ENCODE results near the gene HSPB9. TPM values are rescaled to one million over a fixed set of nuclear protein-coding genes. Genes with fewer than 3 reads are reported as not detected.

Gene HSPB9
- total and polyA plus RNA-seq, 4 donors = 0.03 to 0.20 (median 0.18) TPM; not detected in 1

DNA sequence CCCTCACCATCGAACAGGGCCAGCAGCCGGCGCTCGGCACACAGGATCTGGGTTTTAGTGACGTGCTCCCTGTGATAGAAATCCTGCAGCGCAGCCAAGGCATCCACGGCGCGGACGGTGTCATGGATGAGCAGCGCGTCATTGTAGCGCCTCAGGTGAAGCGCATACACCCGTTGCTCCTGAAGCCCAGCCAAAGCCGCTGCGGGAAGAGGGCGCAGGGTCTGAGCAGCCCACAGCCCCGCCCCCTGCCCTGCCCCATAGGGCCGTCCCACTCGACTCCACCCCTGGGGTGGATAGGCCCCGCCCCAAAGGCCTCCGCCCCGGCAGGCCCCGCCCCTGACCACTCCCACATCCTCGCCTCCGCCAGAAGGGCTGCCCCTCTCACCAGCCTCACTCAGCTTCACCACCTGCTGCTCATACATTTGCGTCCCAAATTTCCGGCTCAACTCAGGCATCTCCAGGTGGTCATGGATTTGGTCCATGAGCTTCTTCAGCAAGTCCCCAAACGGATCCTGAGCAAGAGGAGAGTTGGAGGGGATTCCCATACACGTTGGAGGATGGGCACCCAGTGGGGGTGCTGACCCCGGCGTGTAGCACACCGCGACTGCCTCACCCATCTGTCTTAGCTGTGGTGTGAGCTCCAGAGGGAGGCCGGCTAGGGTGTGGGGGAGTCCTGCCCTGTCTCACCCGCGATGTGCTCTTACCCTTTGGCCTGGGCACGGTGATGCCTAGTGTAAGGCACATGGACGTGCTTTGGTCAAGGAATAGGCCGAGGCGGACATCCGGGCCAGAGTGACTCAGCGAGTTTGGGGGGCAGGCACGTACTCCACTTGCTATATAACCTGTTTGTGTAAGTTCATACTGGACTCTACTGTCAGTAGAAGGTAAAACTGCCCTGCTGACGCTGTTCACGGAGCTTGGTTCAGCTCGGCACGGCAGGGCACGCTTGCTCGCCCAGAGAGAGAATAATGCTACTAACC lies 14.7 kb upstream of the HSPB9 start:
- Histone ChIP-seq H3K9ac (ENCODE audit: insufficient read depth in 1 of 2, low read length in 2 of 2) (no peak overlapping the region), H3K27ac (ENCODE audit: low read depth in 1 of 2, low read length in 1 of 2) (no peak overlapping the region), H3K36me3 (ENCODE audit: control insufficient read depth in 4 of 4, insufficient read depth in 4 of 4, low read length in 4 of 4) (peaks cover 0 to 24% (median 3%) of the 10 kb centered on the region in 4 donors), H3K9me3 (ENCODE audit: control insufficient read depth in 4 of 4, insufficient read depth in 3 of 4, low read length in 3 of 4) (no peaks in the 10 kb centered on the region), H3K4me1 (ENCODE audit: control insufficient read depth in 5 of 5, insufficient read depth in 5 of 5, low read length in 5 of 5) (peaks cover 0 to 13% (median 3%) of the 10 kb centered on the region in 5 donors), H3K4me3 (no peak overlapping the region), H3K27me3 (ENCODE audit: control insufficient read depth in 3 of 3, insufficient read depth in 3 of 3, low read length in 2 of 3) (no peaks in the 10 kb centered on the region)
- 45 to 65% methylated on average over 51 of the region's 51 CpGs for WGBS, 2 donors
- DNase-seq (peak; percentile 51 to 84 (median 68)), ATAC-seq (ENCODE audit: insufficient read depth, low FRiP score) (peak; percentile 80)
- TF ChIP-seq, protein P1, sequence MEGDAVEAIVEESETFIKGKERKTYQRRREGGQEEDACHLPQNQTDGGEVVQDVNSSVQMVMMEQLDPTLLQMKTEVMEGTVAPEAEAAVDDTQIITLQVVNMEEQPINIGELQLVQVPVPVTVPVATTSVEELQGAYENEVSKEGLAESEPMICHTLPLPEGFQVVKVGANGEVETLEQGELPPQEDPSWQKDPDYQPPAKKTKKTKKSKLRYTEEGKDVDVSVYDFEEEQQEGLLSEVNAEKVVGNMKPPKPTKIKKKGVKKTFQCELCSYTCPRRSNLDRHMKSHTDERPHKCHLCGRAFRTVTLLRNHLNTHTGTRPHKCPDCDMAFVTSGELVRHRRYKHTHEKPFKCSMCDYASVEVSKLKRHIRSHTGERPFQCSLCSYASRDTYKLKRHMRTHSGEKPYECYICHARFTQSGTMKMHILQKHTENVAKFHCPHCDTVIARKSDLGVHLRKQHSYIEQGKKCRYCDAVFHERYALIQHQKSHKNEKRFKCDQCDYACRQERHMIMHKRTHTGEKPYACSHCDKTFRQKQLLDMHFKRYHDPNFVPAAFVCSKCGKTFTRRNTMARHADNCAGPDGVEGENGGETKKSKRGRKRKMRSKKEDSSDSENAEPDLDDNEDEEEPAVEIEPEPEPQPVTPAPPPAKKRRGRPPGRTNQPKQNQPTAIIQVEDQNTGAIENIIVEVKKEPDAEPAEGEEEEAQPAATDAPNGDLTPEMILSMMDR (IDR thresholded peaks at IDR 0.05; ENCODE audit: control extremely low read depth, extremely low read depth) = no peak

DNA sequence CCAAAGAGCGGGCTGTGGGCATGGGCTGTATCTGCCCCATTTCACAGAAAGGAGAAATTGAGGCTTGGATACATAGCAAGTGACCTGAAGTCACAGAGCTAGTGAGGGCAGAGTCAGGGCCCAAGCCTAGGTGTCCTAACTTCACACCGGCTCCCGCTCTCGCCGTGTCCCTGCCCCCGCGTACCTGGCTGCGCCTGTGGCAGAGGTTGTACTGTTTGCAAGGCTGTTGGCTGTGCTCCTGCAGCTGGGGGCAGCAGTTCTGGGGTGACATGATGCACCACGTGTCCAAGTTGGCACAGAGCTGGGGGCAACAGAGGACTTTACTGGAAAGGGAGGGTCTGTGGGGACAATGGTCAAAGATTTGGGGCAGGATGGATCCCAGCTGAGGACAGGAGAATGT lies 13.5 kb upstream of the HSPB9 start:
- Histone ChIP-seq H3K27me3 (ENCODE audit: control insufficient read depth in 3 of 3, insufficient read depth in 3 of 3, low read length in 2 of 3) (no peaks in the 10 kb centered on the region), H3K9ac (ENCODE audit: insufficient read depth in 1 of 2, low read length in 2 of 2) (no peak overlapping the region), H3K27ac (ENCODE audit: low read depth in 1 of 2, low read length in 1 of 2) (no peak overlapping the region), H3K4me3 (no peak overlapping the region), H3K4me1 (ENCODE audit: control insufficient read depth in 5 of 5, insufficient read depth in 5 of 5, low read length in 5 of 5) (peaks cover 0 to 17% (median 6%) of the 10 kb centered on the region in 5 donors), H3K9me3 (ENCODE audit: control insufficient read depth in 4 of 4, insufficient read depth in 3 of 4, low read length in 3 of 4) (no peaks in the 10 kb centered on the region), H3K36me3 (ENCODE audit: control insufficient read depth in 4 of 4, insufficient read depth in 4 of 4, low read length in 4 of 4) (peaks cover 0 to 24% (median 3%) of the 10 kb centered on the region in 4 donors)
- no peak for DNase-seq
- TF ChIP-seq, protein P1 (IDR thresholded peaks at IDR 0.05; ENCODE audit: control extremely low read depth, extremely low read depth) = no peak
- ATAC-seq (ENCODE audit: insufficient read depth, low FRiP score) = no peak
- WGBS, 2 donors = 92 to 93% methylated on average over 9 of the region's 9 CpGs

DNA sequence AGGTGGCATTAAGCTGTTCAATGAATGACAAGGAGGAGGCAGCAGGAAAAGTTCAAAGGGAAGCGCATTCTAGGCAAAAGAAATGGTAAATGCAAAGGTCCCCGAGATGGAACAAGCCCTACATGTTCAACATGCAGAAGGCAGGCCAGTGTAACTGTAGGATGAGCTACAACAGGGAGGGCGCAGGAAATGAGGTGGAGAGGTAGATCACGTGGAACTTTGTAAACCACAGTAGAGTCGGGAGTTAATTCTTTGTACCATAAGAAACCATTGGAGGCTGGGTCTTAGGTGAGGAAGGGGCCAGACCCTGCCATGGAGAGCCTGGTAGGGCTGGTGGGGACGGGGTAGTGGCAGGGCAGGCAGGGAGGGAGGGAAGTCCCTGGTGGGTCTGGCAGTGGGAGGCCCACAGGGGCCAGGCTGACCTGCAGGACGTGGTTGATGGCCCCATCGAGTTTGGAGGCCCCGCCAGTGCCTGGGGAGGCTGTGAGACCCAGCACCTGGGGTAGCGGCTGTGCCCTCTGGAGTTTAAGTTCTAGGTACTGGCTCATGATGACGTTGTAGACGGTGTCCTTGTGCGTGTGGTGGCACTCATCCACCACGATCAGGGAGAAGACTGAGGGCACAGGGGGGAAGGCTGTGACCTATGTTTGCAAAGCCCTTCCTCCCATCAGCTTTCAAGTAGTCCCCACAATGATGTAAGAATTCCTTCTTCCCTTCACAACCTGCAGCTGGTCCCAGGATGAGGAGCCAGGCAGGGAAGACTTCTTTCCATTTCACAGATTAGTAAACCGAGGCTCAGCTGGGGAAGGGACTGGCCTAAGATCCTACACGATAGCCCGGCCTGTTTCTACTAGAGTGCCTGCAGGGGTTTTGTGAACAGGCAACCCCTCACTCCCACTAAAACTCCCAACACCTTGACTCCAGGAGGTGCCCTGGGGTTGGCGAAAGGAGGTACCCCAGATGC lies 12.0 kb upstream of the HSPB9 start:
- peaks cover 0 to 21% (median 5%) of the 10 kb centered on the region in 4 donors for H3K36me3 ChIP-seq (ENCODE audit: control insufficient read depth in 4 of 4, insufficient read depth in 4 of 4, low read length in 4 of 4)
- H3K9ac ChIP-seq (ENCODE audit: insufficient read depth in 1 of 2, low read length in 2 of 2) = no peak overlapping the region
- 90 to 91% methylated on average over 18 of the region's 18 CpGs for WGBS, 2 donors
- TF ChIP-seq, protein P1 (IDR thresholded peaks at IDR 0.05; ENCODE audit: control extremely low read depth, extremely low read depth) = no peak
- DNase-seq = no peak
- H3K27ac ChIP-seq (ENCODE audit: low read depth in 1 of 2, low read length in 1 of 2) = no peak overlapping the region
- H3K4me3 ChIP-seq = no peak overlapping the region
- no peaks in the 10 kb centered on the region for H3K9me3 ChIP-seq (ENCODE audit: control insufficient read depth in 4 of 4, insufficient read depth in 3 of 4, low read length in 3 of 4)
- H3K4me1 ChIP-seq (ENCODE audit: control insufficient read depth in 5 of 5, insufficient read depth in 5 of 5, low read length in 5 of 5) = peaks cover 0 to 17% (median 6%) of the 10 kb centered on the region in 5 donors
- no peaks in the 10 kb centered on the region for H3K27me3 ChIP-seq (ENCODE audit: control insufficient read depth in 3 of 3, insufficient read depth in 3 of 3, low read length in 2 of 3)
- ATAC-seq (ENCODE audit: insufficient read depth, low FRiP score) = no peak

All from lung (tissue), 12 donors.